ENCODE results near the gene KIAA1958.

DNA sequence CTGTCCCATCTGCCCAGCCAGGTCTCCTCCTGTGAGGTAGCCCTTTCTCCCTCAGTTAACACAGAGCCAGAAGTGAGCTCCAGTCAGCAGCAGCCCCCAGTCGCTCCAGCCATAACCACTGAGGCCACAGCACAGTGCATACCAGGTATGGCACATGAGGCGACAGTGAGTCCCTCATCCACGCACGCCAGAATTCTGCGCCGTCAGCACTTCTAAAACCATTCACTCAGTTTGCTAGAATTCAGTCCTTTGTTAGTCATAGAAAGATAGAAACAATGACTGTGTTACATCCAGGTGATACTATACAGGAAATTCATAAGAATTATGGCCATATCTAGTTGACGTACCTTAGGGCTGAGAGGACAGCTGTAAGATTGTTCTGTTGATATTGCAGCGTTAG lies 88.5 kb downstream of the KIAA1958 start:
- no peak for TF ChIP-seq CTCF (conservative IDR thresholded peaks at IDR 0.05; ENCODE audit: low read depth, low read length)
- TF ChIP-seq EZH2 (IDR thresholded peaks at IDR 0.05; ENCODE audit: borderline replicate concordance, low read depth, low read length, poor library complexity, severe bottlenecking), result no peak
